Uterus (tissue), 2 donors: ENCODE data around the gene GOLIM4.

ENCODE experiments used
- CTCF ChIP-seq, 4 experiments: fragments of 200-600 bp in 2 of 4; fragments of 450-650 bp in 2 of 4; sonication (generic) in 2 of 4; IDR thresholded peaks; one replicate each; pipeline ENCODE4 v1.5.1; 2016 to 2019; ENCODE audit warnings: antibody characterized with exemption in 4 of 4, mild to moderate bottlenecking in 2 of 4, moderate library complexity in 1 of 4
- POLR2A ChIP-seq, 2 donors: fragments of 450-650 bp; IDR thresholded peaks; one replicate each; pipeline ENCODE4 v1.6.1; 2016; ENCODE audit warnings: antibody characterized with exemption in 2 of 2, mild to moderate bottlenecking in 1 of 2, moderate library complexity in 1 of 2

- TF ChIP-seq CTCF (IDR thresholded peaks at IDR 0.05) (no peak), POLR2A (IDR thresholded peaks at IDR 0.05) (no peak)
These were observed 112.1 kb downstream of the GOLIM4 start for GRCh38 chr3:167983583-167983982.
